ENCODE results near the gene EML2.

Gene EML2

DNA sequence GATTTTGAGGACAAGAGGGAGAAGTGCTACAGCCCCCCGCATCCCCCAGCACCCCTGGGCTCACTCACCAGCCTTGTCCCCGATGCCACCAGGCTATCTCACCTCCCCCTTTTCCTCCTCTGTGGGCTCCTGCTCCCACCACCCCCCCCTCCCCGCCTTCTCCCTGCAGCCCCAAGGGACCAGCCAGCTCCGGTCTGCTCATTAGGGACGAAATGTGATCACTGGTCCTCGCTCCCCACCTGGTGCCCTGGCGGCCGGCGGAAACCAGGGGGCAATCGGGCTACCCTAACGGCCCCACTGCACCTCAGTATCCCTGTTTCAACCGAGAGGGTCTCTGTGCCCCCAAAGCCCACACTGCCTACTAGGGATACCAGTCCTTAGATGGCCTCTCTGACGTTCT is 39.9 kb downstream of the EML2 start:
- Histone ChIP-seq H3K4me3 (ENCODE audit: insufficient read depth, low read depth, low read length, poor library complexity, severe bottlenecking) (no peak overlapping the region), H3K36me3 (ENCODE audit: control insufficient read depth, insufficient read depth, low read length) (no peaks in the 10 kb centered on the region), H3K9me3 (ENCODE audit: control insufficient read depth, low read length) (no peaks in the 10 kb centered on the region), H3K27me3 (replicated peaks; ENCODE audit: control insufficient read depth, insufficient read depth, low read length, poor library complexity, severe bottlenecking) (peaks cover 58% of the 10 kb centered on the region), H3K27ac (ENCODE audit: insufficient read depth, low read length, poor library complexity, severe bottlenecking) (no peak overlapping the region), H3K4me1 (ENCODE audit: control insufficient read depth, insufficient read depth, low read length, poor library complexity, severe bottlenecking) (peaks cover 8% of the 10 kb centered on the region)
- no peak for DNase-seq

DNA sequence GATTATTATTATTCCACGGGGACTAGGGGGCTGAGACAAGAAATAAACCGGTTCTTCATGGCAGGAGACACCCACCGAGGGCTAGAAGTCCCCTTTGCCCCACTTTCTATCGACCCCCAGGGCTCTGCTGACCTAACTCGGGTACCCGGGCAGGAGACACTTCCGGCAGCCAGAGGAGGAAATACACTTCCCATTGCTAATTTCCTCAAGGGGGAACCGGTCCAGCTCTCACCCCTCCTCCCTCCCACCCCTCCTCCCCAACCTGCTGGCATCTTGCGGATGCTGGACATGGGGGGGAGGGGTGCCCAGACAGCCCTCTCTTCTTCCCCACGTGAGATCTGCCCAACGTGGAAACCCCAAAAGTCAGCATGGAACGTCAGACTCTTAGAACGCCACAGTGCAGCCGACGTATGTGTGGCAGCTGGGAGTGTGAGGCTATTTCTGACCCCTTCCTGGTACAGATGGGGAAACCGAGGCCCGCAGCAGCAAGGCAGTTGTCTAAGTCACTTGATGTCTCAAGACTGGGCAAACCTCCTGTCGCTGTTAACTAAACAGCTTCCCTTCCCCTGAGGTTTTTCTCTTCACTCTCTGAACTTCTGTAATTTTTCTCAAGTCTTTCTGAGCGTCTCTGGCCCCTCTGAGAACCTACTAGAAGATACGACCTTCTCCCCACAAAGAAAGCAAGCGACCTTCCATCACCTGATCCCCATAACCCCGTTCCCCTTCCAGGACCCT is 40.8 kb downstream of the EML2 start:
- no peaks in the 10 kb centered on the region for H3K36me3 ChIP-seq (ENCODE audit: control insufficient read depth, insufficient read depth, low read length)
- H3K4me1 ChIP-seq (ENCODE audit: control insufficient read depth, insufficient read depth, low read length, poor library complexity, severe bottlenecking) = peaks cover 8% of the 10 kb centered on the region
- peaks cover 58% of the 10 kb centered on the region for H3K27me3 ChIP-seq (replicated peaks; ENCODE audit: control insufficient read depth, insufficient read depth, low read length, poor library complexity, severe bottlenecking)
- H3K9me3 ChIP-seq (ENCODE audit: control insufficient read depth, low read length) = no peaks in the 10 kb centered on the region
- H3K27ac ChIP-seq (ENCODE audit: insufficient read depth, low read length, poor library complexity, severe bottlenecking) = no peak overlapping the region
- DNase-seq = no peak
- H3K4me3 ChIP-seq (ENCODE audit: insufficient read depth, low read depth, low read length, poor library complexity, severe bottlenecking) = no peak overlapping the region

DNA sequence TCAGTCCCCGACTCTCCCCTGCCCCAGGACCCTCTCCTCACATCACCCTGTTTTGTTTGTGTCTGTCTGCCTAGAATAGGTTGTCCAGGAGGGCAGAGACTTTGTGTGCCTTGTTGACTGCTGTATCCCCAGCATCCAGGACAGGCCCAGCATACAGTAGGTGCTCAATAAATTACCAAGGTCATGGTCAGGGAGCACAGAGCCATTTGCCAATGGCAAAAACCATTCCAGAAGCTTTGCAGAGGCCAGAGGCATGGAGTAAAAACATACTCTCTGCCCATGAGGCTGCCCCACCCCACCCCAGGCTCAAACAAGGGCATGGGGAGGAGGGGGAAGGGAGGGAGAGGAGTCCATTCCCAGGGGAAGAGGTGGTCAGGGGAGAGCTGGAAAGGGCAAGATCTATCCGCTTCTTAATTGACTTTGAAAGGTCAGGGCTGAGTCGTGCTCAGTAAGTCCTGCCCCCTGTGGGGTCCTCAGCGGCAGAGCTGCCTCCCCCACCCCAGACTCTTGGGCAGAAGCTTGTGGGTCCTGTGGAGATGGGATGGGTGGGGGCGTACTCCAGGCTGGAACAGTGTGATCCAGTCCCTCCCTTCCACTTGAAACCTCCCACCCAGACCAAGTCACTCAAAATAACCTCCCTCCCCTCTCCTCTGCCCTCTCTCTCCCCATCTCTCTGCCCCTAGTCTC is 41.6 kb downstream of the EML2 start:
- Histone ChIP-seq H3K4me3 (ENCODE audit: insufficient read depth, low read depth, low read length, poor library complexity, severe bottlenecking) (no peak overlapping the region), H3K27ac (ENCODE audit: insufficient read depth, low read length, poor library complexity, severe bottlenecking) (no peak overlapping the region), H3K27me3 (replicated peaks; ENCODE audit: control insufficient read depth, insufficient read depth, low read length, poor library complexity, severe bottlenecking) (peaks cover 51% of the 10 kb centered on the region), H3K4me1 (ENCODE audit: control insufficient read depth, insufficient read depth, low read length, poor library complexity, severe bottlenecking) (peaks cover 8% of the 10 kb centered on the region), H3K36me3 (ENCODE audit: control insufficient read depth, insufficient read depth, low read length) (no peaks in the 10 kb centered on the region), H3K9me3 (ENCODE audit: control insufficient read depth, low read length) (no peaks in the 10 kb centered on the region)
- no peak for DNase-seq

DNA sequence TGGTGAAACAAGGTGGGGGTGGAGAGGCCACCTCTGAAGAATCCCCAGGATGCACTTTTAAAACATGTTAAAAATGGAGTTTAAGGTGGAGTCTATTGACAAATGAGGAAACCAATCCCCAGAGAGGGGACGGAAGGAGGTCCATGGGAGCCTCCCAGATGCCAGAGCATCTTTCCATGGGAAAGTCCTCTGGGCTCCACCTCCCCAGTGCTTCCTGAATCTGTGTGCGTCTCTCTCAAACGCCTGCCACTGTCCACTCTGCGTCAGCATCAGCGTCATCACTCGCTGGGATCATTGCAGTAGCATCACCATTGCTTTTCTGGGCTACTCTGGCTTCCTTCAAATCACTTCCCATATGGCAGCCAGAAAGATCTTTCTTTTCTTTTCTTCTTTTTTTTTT is 43.4 kb downstream of the EML2 start:
- no peak overlapping the region for H3K27ac ChIP-seq (ENCODE audit: insufficient read depth, low read length, poor library complexity, severe bottlenecking)
- peaks cover 8% of the 10 kb centered on the region for H3K4me1 ChIP-seq (ENCODE audit: control insufficient read depth, insufficient read depth, low read length, poor library complexity, severe bottlenecking)
- H3K27me3 ChIP-seq (replicated peaks; ENCODE audit: control insufficient read depth, insufficient read depth, low read length, poor library complexity, severe bottlenecking) = peaks cover 34% of the 10 kb centered on the region
- H3K36me3 ChIP-seq (ENCODE audit: control insufficient read depth, insufficient read depth, low read length) = no peaks in the 10 kb centered on the region
- no peak for DNase-seq
- H3K9me3 ChIP-seq (ENCODE audit: control insufficient read depth, low read length) = no peaks in the 10 kb centered on the region
- no peak overlapping the region for H3K4me3 ChIP-seq (ENCODE audit: insufficient read depth, low read depth, low read length, poor library complexity, severe bottlenecking)

DNA sequence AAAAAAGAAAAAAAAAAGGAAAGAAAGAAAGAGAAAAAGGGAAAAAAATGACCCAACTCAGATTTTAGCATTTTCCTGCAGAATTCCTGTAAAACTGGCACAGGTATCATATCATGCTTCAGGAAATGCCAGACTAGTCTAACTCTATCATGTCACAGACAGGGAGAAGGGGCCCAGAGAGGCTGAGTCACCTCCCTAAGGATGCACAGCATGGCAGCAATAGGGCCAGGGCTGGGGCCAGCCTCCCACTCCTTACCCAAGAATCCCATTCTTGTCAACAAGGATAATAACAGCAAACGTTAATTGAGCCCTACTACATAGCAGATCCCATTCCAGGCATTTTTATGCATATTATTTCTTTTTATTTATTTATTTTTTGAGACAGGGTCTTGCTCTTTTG is 45.7 kb downstream of the EML2 start:
- Histone ChIP-seq H3K9me3 (ENCODE audit: control insufficient read depth, low read length) (no peaks in the 10 kb centered on the region), H3K27ac (ENCODE audit: insufficient read depth, low read length, poor library complexity, severe bottlenecking) (no peak overlapping the region), H3K4me1 (ENCODE audit: control insufficient read depth, insufficient read depth, low read length, poor library complexity, severe bottlenecking) (peaks cover 7% of the 10 kb centered on the region), H3K4me3 (ENCODE audit: insufficient read depth, low read depth, low read length, poor library complexity, severe bottlenecking) (no peak overlapping the region), H3K27me3 (replicated peaks; ENCODE audit: control insufficient read depth, insufficient read depth, low read length, poor library complexity, severe bottlenecking) (peaks cover 13% of the 10 kb centered on the region), H3K36me3 (ENCODE audit: control insufficient read depth, insufficient read depth, low read length) (no peaks in the 10 kb centered on the region)
- no peak for DNase-seq

DNA sequence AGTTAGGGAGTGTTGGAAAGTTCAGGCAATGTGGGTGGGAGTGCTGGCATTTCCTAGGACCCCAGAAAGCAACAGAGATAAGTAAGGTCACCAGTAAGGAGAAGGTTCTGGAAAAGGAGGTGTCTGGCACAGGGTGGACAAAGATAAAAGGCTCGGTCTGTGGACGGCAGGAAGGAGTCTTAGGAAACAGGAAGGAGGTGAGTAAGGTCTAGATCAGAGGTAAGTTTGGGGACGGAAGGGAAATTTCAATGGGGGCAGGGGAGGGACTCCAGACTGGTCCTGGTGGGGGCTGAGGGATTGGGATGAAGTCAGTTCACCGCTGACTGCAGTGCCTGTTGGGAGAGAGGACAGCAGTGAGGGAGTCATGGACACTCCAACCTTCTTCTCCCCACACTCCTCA is 46.8 kb downstream of the EML2 start:
- Histone ChIP-seq H3K36me3 (ENCODE audit: control insufficient read depth, insufficient read depth, low read length) (no peaks in the 10 kb centered on the region), H3K27ac (ENCODE audit: insufficient read depth, low read length, poor library complexity, severe bottlenecking) (no peak overlapping the region), H3K27me3 (replicated peaks; ENCODE audit: control insufficient read depth, insufficient read depth, low read length, poor library complexity, severe bottlenecking) (peaks cover 3% of the 10 kb centered on the region), H3K4me1 (ENCODE audit: control insufficient read depth, insufficient read depth, low read length, poor library complexity, severe bottlenecking) (no peaks in the 10 kb centered on the region), H3K4me3 (ENCODE audit: insufficient read depth, low read depth, low read length, poor library complexity, severe bottlenecking) (no peak overlapping the region), H3K9me3 (ENCODE audit: control insufficient read depth, low read length) (no peaks in the 10 kb centered on the region)
- DNase-seq = no peak

DNA sequence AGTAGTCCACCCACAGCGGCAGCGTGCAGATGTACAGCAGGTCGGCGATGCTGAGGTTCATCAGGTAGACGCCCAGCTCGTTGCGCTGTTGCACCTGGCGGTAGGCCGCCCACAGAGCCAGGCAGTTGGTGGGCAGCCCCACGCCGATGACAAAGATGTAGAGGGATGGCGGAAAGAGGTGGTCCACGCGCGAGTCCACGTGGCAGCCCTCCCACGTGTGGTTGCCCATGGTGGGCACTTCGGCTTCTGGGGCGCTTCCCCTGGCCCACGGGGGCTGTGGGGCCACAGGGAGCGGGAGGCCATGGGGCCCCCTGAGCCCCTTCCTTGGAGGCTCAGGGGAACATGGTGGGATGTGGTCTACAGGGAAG is 47.6 kb downstream of the EML2 start:
- peaks cover 3% of the 10 kb centered on the region for H3K27me3 ChIP-seq (replicated peaks; ENCODE audit: control insufficient read depth, insufficient read depth, low read length, poor library complexity, severe bottlenecking)
- H3K27ac ChIP-seq (ENCODE audit: insufficient read depth, low read length, poor library complexity, severe bottlenecking) = no peak overlapping the region
- DNase-seq = no peak
- no peaks in the 10 kb centered on the region for H3K36me3 ChIP-seq (ENCODE audit: control insufficient read depth, insufficient read depth, low read length)
- H3K4me3 ChIP-seq (ENCODE audit: insufficient read depth, low read depth, low read length, poor library complexity, severe bottlenecking) = no peak overlapping the region
- H3K9me3 ChIP-seq (ENCODE audit: control insufficient read depth, low read length) = no peaks in the 10 kb centered on the region
- no peaks in the 10 kb centered on the region for H3K4me1 ChIP-seq (ENCODE audit: control insufficient read depth, insufficient read depth, low read length, poor library complexity, severe bottlenecking)

DNA sequence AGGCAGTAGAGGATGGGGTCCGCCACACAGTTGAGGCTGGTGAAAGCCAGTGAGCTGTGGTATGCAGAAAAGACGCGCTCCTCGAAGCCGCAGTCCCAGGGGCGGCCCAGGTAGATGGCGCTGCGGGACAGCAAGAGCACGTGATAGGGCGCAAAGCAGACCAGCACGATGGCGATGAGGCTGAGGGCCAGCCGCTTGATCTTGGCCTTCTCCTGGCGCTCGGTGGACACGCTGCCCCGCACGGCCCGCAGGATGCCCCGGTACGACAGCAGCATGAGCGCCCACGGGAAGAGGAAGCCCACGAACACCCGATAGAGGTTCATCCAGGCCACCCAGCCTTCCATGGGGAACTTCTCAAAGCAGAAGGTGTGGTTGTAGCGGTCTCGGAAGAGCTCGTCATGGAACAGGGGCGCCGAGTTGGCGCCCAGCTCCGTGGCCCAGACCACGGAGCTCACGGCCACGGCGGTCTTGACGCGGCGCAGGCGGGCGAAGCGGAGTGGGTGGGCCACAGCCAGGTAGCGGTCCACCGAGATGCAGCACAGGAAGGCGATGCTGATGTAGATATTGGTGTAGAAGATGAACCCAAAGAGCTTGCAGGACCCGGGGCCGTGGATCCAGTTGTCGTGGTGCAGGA is 48.1 kb downstream of the EML2 start:
- DNase-seq = no peak

DNA sequence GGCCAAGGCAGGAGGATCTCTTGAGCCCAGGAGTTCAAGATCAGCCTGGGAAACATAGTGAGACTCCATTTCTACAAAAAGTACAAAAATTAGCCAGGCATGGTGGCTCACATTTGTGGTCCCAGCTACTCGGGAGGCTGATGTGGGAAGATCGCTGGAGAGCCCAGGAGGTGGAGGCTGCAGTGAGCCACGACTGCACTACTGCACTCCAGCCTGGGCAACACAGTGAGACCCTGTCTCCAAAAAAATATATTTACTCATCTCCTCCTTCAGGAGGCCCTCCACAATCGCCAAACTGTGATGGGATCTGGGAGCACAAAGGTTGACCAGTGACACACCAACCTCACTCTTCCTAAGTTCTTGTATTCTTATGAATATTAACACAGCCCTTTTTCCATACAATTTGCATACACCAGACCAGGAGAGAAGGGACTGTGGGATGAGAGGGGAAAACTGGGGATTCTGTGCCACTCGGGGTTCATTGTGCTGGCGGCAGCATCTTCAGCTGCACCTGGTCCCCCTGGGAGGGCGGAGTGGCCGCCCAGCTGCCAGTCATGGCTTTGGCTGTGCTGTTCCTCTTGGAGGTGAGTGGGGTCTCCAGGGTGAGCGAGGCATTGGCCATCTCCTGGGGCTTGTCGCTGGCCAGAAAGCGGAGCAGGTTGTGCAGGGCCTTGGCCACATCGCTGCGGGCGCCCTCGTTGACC is 48.7 kb downstream of the EML2 start:
- H3K4me3 ChIP-seq (ENCODE audit: insufficient read depth, low read depth, low read length, poor library complexity, severe bottlenecking) = no peak overlapping the region
- H3K4me1 ChIP-seq (ENCODE audit: control insufficient read depth, insufficient read depth, low read length, poor library complexity, severe bottlenecking) = no peaks in the 10 kb centered on the region
- no peaks in the 10 kb centered on the region for H3K27me3 ChIP-seq (replicated peaks; ENCODE audit: control insufficient read depth, insufficient read depth, low read length, poor library complexity, severe bottlenecking)
- no peak for DNase-seq
- no peaks in the 10 kb centered on the region for H3K36me3 ChIP-seq (ENCODE audit: control insufficient read depth, insufficient read depth, low read length)
- no peaks in the 10 kb centered on the region for H3K9me3 ChIP-seq (ENCODE audit: control insufficient read depth, low read length)
- H3K27ac ChIP-seq (ENCODE audit: insufficient read depth, low read length, poor library complexity, severe bottlenecking) = no peak overlapping the region

More for the DNA sequence above, 48.1 kb downstream of the EML2 start:
- Histone ChIP-seq H3K4me1 (ENCODE audit: control insufficient read depth, insufficient read depth, low read length, poor library complexity, severe bottlenecking) (no peaks in the 10 kb centered on the region), H3K36me3 (ENCODE audit: control insufficient read depth, insufficient read depth, low read length) (no peaks in the 10 kb centered on the region), H3K27ac (ENCODE audit: insufficient read depth, low read length, poor library complexity, severe bottlenecking) (no peak overlapping the region), H3K9me3 (ENCODE audit: control insufficient read depth, low read length) (no peaks in the 10 kb centered on the region), H3K27me3 (replicated peaks; ENCODE audit: control insufficient read depth, insufficient read depth, low read length, poor library complexity, severe bottlenecking) (no peaks in the 10 kb centered on the region), H3K4me3 (ENCODE audit: insufficient read depth, low read depth, low read length, poor library complexity, severe bottlenecking) (no peak overlapping the region)

DNA sequence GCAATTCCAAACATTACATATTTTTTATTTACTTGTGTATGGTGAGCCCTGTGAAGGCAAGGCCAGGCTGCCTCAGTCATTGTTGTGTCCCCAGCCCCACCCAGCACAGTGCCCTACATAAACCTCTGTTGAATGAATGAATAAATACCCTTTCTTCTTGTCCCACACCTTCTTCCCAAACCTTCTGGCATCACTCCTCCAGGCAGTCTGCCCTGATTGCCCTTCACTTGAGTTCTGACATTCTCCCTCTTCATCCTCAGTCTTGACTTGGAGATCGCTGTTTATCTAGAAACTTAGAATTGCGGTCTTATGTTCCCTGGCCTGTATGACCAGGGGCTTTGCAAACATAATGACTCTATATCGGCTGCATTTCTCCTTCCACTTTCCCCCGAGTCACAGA is 49.4 kb downstream of the EML2 start:
- Histone ChIP-seq H3K9me3 (ENCODE audit: control insufficient read depth, low read length) (no peaks in the 10 kb centered on the region), H3K27ac (ENCODE audit: insufficient read depth, low read length, poor library complexity, severe bottlenecking) (no peak overlapping the region), H3K4me1 (ENCODE audit: control insufficient read depth, insufficient read depth, low read length, poor library complexity, severe bottlenecking) (peaks cover 5% of the 10 kb centered on the region), H3K36me3 (ENCODE audit: control insufficient read depth, insufficient read depth, low read length) (no peaks in the 10 kb centered on the region), H3K27me3 (replicated peaks; ENCODE audit: control insufficient read depth, insufficient read depth, low read length, poor library complexity, severe bottlenecking) (no peaks in the 10 kb centered on the region), H3K4me3 (ENCODE audit: insufficient read depth, low read depth, low read length, poor library complexity, severe bottlenecking) (no peak overlapping the region)
- no peak for DNase-seq
